ENCODE results near the gene COL4A2.

The COL4A2 gene

DNA sequence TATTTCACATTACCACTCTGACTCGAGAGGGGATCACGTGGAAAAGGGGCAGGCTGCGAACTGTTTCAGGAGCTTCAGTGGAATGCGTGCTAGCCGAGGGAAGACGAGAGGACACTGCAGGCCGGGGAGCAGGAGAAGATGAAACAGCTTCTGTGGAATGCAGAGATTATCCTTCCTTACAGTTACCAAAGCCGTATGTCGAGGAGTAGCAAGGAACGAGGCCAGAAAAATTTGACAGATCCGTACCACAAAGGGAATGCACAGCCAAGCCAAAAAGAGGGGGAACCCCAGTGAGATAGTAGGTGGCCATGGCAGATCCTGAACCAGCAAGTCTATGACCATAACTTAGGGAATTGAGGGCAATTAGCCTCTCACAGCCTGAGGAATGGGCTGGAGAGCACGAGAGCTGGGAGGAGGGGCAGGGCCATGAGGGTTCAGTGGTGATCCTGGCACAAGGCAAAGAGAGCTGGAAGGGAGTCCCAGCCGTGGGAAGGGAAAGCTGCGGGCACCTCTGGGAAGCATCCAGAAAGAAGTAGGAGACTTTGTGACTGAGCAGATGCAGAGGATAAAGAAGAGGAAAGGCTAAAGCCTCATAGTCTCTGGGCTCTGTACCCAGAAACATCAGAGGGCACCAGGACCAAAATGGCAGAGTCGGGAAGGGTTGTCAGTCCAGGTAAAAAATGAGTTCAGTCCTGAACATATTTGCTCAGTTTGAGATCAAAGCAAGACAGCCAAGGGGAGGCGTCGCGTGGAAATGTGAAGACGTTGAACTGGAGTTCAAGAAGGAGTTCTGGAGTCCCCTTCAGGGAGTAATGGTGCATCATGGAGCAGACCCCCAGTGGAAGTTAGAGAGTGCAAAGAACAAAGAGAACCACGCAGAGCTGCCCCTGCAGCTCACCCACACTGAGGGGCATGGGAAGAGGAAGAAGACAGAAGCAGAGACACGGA lies 5.2 kb upstream of the COL4A2 start:
- TF ChIP-seq, protein P1, sequence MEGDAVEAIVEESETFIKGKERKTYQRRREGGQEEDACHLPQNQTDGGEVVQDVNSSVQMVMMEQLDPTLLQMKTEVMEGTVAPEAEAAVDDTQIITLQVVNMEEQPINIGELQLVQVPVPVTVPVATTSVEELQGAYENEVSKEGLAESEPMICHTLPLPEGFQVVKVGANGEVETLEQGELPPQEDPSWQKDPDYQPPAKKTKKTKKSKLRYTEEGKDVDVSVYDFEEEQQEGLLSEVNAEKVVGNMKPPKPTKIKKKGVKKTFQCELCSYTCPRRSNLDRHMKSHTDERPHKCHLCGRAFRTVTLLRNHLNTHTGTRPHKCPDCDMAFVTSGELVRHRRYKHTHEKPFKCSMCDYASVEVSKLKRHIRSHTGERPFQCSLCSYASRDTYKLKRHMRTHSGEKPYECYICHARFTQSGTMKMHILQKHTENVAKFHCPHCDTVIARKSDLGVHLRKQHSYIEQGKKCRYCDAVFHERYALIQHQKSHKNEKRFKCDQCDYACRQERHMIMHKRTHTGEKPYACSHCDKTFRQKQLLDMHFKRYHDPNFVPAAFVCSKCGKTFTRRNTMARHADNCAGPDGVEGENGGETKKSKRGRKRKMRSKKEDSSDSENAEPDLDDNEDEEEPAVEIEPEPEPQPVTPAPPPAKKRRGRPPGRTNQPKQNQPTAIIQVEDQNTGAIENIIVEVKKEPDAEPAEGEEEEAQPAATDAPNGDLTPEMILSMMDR (IDR thresholded peaks at IDR 0.05; ENCODE audit: insufficient read depth, low read depth, low read length, missing control alignments): no peak
- no peak overlapping the region for H3K4me3 ChIP-seq (ENCODE audit: low read depth, low read length)

DNA sequence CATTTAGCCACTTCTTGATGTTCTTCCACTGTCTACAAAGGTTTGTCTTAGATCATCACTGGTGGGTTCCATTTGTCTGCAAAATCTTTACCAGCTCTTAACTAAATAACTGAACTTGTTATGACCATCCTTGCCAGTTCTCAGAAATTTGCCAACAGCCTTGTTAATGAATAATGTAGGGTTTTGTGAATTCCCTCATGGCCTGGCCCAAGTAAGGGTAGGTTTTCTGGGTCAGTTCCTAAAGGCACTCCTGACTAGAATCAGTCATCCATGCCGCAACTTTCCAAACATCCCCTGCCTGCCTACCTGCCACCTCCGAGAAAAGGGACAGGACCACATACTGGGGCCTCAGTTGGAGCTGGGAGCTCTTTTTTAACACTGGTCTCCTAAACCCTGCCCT lies 4.1 kb upstream of the COL4A2 start:
- DNase-seq (ENCODE audit: low read depth): no peak
- no peak overlapping the region for H3K4me3 ChIP-seq (ENCODE audit: low read depth, low read length)
- TF ChIP-seq, protein P1 (IDR thresholded peaks at IDR 0.05; ENCODE audit: insufficient read depth, low read depth, low read length, missing control alignments): no peak

More for the DNA sequence above, 5.2 kb upstream of the COL4A2 start:
- DNase-seq (ENCODE audit: low read depth): no peak

DNA sequence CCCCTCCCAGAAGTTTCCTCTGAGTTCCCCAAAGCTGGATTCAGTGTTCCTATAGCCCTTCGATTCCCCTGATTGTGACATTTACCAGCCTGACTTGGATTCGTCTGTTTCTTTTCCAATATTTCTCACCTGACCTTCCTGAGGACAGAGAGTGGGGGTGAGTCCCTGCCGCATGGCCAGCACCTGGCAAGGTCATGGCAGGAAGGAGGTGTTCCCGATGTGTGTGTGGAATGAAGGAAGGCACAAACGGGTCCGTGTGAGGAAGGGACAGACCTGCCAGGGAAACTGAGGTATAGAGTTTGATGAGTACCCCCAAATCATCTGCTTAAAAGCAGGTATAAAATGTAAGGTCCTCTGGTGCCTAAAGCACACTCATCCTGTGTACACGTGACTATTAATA lies 3.4 kb upstream of the COL4A2 start:
- no peak for DNase-seq (ENCODE audit: low read depth)
- TF ChIP-seq, protein P1 (IDR thresholded peaks at IDR 0.05; ENCODE audit: insufficient read depth, low read depth, low read length, missing control alignments): no peak
- H3K4me3 ChIP-seq (ENCODE audit: low read depth, low read length): no peak overlapping the region

DNA sequence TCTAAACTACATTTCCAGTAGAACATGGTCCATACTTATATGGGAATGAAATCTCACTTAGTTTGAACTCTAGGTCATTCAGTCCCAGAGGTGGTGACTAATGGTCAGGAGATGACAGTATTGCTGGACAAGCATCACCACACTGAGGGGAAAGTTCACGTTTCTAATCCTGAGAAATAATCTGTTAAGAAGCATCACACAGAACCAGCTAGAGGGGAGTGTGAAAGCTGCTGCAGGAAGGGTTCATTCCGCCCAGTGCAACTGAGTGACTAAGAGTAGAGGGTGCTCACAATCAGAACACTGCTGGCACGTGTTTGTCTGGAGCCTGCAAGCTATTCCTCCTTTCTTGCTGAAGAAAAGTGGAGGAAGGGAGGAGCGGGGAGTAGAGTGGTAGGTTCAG lies 2.8 kb upstream of the COL4A2 start:
- no peak for DNase-seq (ENCODE audit: low read depth)
- H3K4me3 ChIP-seq (ENCODE audit: low read depth, low read length): no peak overlapping the region
- TF ChIP-seq, protein P1 (IDR thresholded peaks at IDR 0.05; ENCODE audit: insufficient read depth, low read depth, low read length, missing control alignments): no peak

DNA sequence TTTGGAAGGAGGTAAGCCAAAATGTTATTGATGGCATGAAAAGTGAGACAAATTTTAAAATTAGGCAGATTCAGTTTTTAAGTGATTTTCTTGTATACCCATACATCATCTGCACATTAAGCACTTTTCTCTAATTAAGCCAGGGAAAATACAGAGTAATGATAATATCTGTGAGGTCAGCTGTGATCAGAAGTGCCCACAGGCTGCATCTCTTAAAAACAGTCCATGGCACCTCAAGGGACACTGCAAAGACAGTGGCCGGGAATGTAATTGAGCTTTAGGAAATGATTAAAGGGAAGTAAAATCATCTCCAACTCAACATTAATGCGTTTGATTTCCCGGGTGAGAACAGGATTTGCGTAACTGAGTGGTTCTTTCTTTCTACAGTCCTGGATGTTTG lies 2.1 kb upstream of the COL4A2 start:
- TF ChIP-seq, protein P1 (IDR thresholded peaks at IDR 0.05; ENCODE audit: insufficient read depth, low read depth, low read length, missing control alignments): no peak
- no peak for DNase-seq (ENCODE audit: low read depth)
- H3K4me3 ChIP-seq (ENCODE audit: low read depth, low read length): no peak overlapping the region

DNA sequence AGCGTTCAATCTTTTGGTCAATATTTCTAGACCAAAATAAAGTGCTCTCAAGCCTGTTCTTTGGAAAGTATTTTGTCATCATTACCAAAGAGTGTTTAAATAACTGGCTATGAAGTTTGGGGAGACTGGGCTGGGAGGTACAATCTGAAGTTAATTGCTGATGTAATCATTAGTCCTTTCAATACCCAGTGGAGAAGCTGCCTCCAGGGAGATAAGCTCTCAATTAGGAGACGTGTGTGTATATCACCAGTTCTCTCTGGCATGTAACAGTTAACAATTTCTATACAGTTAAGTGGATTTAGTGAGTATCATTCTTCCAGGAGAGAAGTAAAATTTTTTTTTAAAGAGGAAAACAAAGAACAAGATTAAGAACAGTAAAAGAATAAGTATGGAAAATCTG lies 1.5 kb upstream of the COL4A2 start:
- TF ChIP-seq, protein P1 (IDR thresholded peaks at IDR 0.05; ENCODE audit: insufficient read depth, low read depth, low read length, missing control alignments): no peak
- no peak for DNase-seq (ENCODE audit: low read depth)
- H3K4me3 ChIP-seq (ENCODE audit: low read depth, low read length): no peak overlapping the region
